B cell (primary cell): ENCODE results near the gene S1PR5. TPM values are rescaled to one million over a fixed set of nuclear protein-coding genes. Genes with fewer than 3 reads are reported as not detected.
A peak's percentile ranks its signal among the peaks of the same experiment; 100 is the strongest.

Experiments
- ATAC-seq: fragments of 200-7000 bp; cut with Tn5 transposase; one replicate; pipeline ENCODE4 v1.10.0; 2021; ENCODE audit warnings: low read depth, mild to moderate bottlenecking, moderate number of reproducible peaks, moderate library complexity
- CTCF ChIA-PET: fragments of 350-600 bp; sonication (Branson Sonifier 250); formaldehyde crosslinking; loops from one replicate; lab custom pipeline; 2021; ENCODE audit warnings: antibody characterized with exemption, inconsistent platforms; lab: Charles Lee
- POLR2A ChIA-PET: fragments of 350-600 bp; sonication (Branson Sonifier 250); formaldehyde crosslinking; loops from one replicate; lab custom pipeline; 2021; ENCODE audit warnings: antibody characterized with exemption; lab: Charles Lee
- DNase-seq: peaks from one replicate; pipeline ENCODE4 v3.0.0; 2013
- H2AFZ ChIP-seq: 2 replicates; pipeline ENCODE4 v1.6.1; 2012; ENCODE audit warnings: mild to moderate bottlenecking, low read depth, low read length; ENCODE audit not compliant: insufficient read depth, poor library complexity, severe bottlenecking
- H3K27ac ChIP-seq, 2 donors: 1 replicate in 1 of 2; 2 replicates in 1 of 2; pipeline ENCODE4 v1.5.1; 2012 to 2013; ENCODE audit warnings: low read length in 2 of 2, mild to moderate bottlenecking in 2 of 2, moderate library complexity in 1 of 2
- H3K27me3 ChIP-seq, 4 experiments: fragments of 200-600 bp in 1 of 4; sonication (generic) in 1 of 4; replicated peaks in 1 of 4; 1 replicate in 2 of 4; 2 replicates in 2 of 4; pipeline versions ENCODE4 v1.6.1 to v1.7.0; 2013 to 2016; ENCODE audit warnings: low read length in 3 of 4, mild to moderate bottlenecking in 2 of 4, mixed read lengths in 1 of 4, moderate library complexity in 1 of 4; ENCODE audit not compliant: insufficient read depth in 4 of 4, control insufficient read depth in 3 of 4; ENCODE audit errors: control extremely low read depth in 1 of 4
- H3K36me3 ChIP-seq, 2 experiments: replicated peaks in 1 of 2; 1 replicate in 1 of 2; 2 replicates in 1 of 2; pipeline versions ENCODE4 v1.6.1 to v1.7.1; 2013; ENCODE audit warnings: low read length in 1 of 2; ENCODE audit not compliant: insufficient read depth in 2 of 2, control insufficient read depth in 1 of 2; ENCODE audit errors: control extremely low read depth in 1 of 2, extremely low read depth in 1 of 2
- H3K4me1 ChIP-seq, 2 donors: fragments of 200-600 bp in 1 of 2; sonication (generic) in 1 of 2; 1 replicate in 1 of 2; 2 replicates in 1 of 2; pipeline versions ENCODE4 v1.5.1 to v1.6.1; 2013 to 2017; ENCODE audit warnings: low read length in 2 of 2; ENCODE audit not compliant: control insufficient read depth in 2 of 2, insufficient read depth in 2 of 2
- H3K4me2 ChIP-seq: replicated peaks from 2 replicates; pipeline ENCODE3; 2012; ENCODE audit warnings: mild to moderate bottlenecking, low read depth, low read length; ENCODE audit not compliant: poor library complexity, severe bottlenecking
- H3K4me3 ChIP-seq, 5 experiments: fragments of 200-600 bp in 1 of 5; sonication (generic) in 1 of 5; 1 replicate in 3 of 5; 2 replicates in 2 of 5; pipeline versions ENCODE4 v1.5.1 to v1.7.0; 2011 to 2016; ENCODE audit warnings: low read length in 4 of 5, mild to moderate bottlenecking in 4 of 5, low read depth in 2 of 5, control low read depth in 1 of 5, moderate library complexity in 1 of 5; ENCODE audit not compliant: insufficient read depth in 1 of 5; ENCODE audit errors: control extremely low read depth in 1 of 5, extremely low read depth in 1 of 5
- H3K79me2 ChIP-seq: fragments of 200-600 bp; sonication (generic); one replicate; pipeline ENCODE4 v1.6.0; 2016; ENCODE audit warnings: low read length; ENCODE audit not compliant: control insufficient read depth, insufficient read depth
- H3K9ac ChIP-seq: fragments of 200-600 bp; sonication (generic); 2 replicates; pipeline ENCODE4 v1.6.1; 2017; ENCODE audit warnings: mild to moderate bottlenecking, low read length, moderate library complexity
- H3K9me3 ChIP-seq, 3 donors: one replicate each; pipeline versions ENCODE4 v1.6.1 to v1.7.1; 2013; ENCODE audit warnings: low read length in 2 of 3; ENCODE audit not compliant: control insufficient read depth in 2 of 3, insufficient read depth in 1 of 3; ENCODE audit errors: control extremely low read depth in 1 of 3
- H4K20me1 ChIP-seq: 2 replicates; pipeline ENCODE4 v1.6.0; 2012; ENCODE audit warnings: mild to moderate bottlenecking, low read length; ENCODE audit not compliant: insufficient read depth, control insufficient read depth, poor library complexity, severe bottlenecking
- H3K27ac Mint-ChIP-seq: one replicate; pipeline ENCODE4 v1.8.0; 2021; ENCODE audit warnings: mixed read lengths
- H3K27me3 Mint-ChIP-seq: one replicate; pipeline ENCODE4 v1.8.0; 2021; ENCODE audit warnings: mixed read lengths
- H3K4me1 Mint-ChIP-seq: one replicate; pipeline ENCODE4 v1.8.0; 2021; ENCODE audit warnings: mixed read lengths
- H3K4me3 Mint-ChIP-seq: one replicate; pipeline ENCODE4 v1.8.0; 2021; ENCODE audit warnings: mixed read lengths
- H3K9me3 Mint-ChIP-seq: one replicate; pipeline ENCODE4 v1.8.0; 2022; ENCODE audit warnings: mixed read lengths; ENCODE audit not compliant: insufficient read depth
- CTCF ChIP-seq: fragments of 200-600 bp; IDR thresholded peaks from one replicate; pipeline ENCODE4 v1.8.0; 2022; ENCODE audit warnings: antibody characterized with exemption, mild to moderate bottlenecking
- EZH2 ChIP-seq: IDR thresholded peaks from 2 replicates; pipeline ENCODE4 v1.6.1; 2012; ENCODE audit warnings: borderline replicate concordance, low read depth, mild to moderate bottlenecking, moderate library complexity, low read length; ENCODE audit not compliant: insufficient read depth, poor library complexity, severe bottlenecking
- WGBS: methylation state at CpG from one replicate; pipeline ENCODE4 v1.1.5; 2013; ENCODE audit warnings: missing lambda C conversion rate; ENCODE audit not compliant: insufficient coverage; 5-methylcytosine and 5-hydroxymethylcytosine counted together
- intact Hi-C: fragments of 100-400 bp; cut with micrococcal nuclease; formaldehyde crosslinking; loops from one replicate; pipeline ENCODE4 v1.10.0; 2022
- polyA plus RNA-seq: library from polyadenylated mRNA; depleted of rRNA; stranded (reverse); fragments of >200 nt; gene quantifications from 2 replicates; pipeline ENCODE4 v1.2.3, GENCODE V29; 2012
- total RNA-seq, 2 donors: library from RNA; stranded (reverse); fragments of 120-200 nt in 1 of 2; gene quantifications; 1 replicate in 1 of 2; 2 replicates in 1 of 2; pipeline versions ENCODE4 v1.2.3 to v1.2.4, GENCODE V29; 2013 to 2022

The S1PR5 gene
- total and polyA plus RNA-seq, 2 donors (not counting 1 experiment from before 2014, with no cell fraction given), result 0.27 to 0.67 TPM

GRCh38 chr19:10565567-10566407 lies 48.5 kb upstream of the S1PR5 start, which contains the start of gene KRI1:
KRI1 (minus strand) TSS chr19:10566010; CDS start chr19:10565999, 11 bp downstream.
- intact Hi-C loops, result loop anchor here (1.0 to 5.0 kb wide), 5 partner anchors 11 to 148 kb away; partner anchors contain the start of genes ATG4D and ILF3
- H3K4me1 Mint-ChIP-seq, result peaks cover 44% of the 10 kb centered on the region
- peaks cover 28 to 41% of the 10 kb centered on the region in 2 donors for H3K4me1 ChIP-seq

More at GRCh38 chr19:10565567-10566407, 48.5 kb upstream of the S1PR5 start, which contains the start of gene KRI1:
- peaks cover 49% of the 10 kb centered on the region for H3K79me2 ChIP-seq
- ChIA-PET CTCF (interaction anchor here (0.8 to 12.0 kb wide), 10 partner anchors 10 to 296 kb away, joined by 3 to 102 read pairs (median 4); partner anchors contain the start of gene CDC37), POLR2A (interaction anchor here (0.6 to 2.2 kb wide), 12 partner anchors 10 to 269 kb away, joined by 3 to 26 read pairs (median 4); partner anchors contain the start of genes ATG4D and KEAP1)
- WGBS, result under 1% methylated on average over 91 of the region's 94 CpGs
- Mint-ChIP-seq H3K27me3 (no peaks in the 10 kb centered on the region), H3K4me3 (peak within 1 kb of the TSS; percentile 95), H3K27ac (peak within 1 kb of the TSS; percentile 96), H3K9me3 (no peaks in the 10 kb centered on the region)
- peak within 1 kb of the TSS; percentile 87 for H3K9ac ChIP-seq
- H3K27ac ChIP-seq, result peak within 1 kb of the TSS; percentile 87 to 88
- H3K4me2 ChIP-seq, result peak within 1 kb of the TSS; percentile 82
- DNase-seq (peak; percentile 100), ATAC-seq (peak; percentile 63)
- H3K36me3 ChIP-seq, result peaks cover 2 to 18% of the 10 kb centered on the region in 2 experiments
- peak within 1 kb of the TSS; percentile 67 for H2AFZ ChIP-seq
- no peaks in the 10 kb centered on the region for H3K9me3 ChIP-seq
- TF ChIP-seq EZH2, result no peak
- TF ChIP-seq CTCF, result peak; percentile 51
- H3K27me3 ChIP-seq, result no peaks in the 10 kb centered on the region
- peak within 1 kb of the TSS; percentile 92 to 99 (median 97) for H3K4me3 ChIP-seq
- H4K20me1 ChIP-seq, result peaks cover 44% of the 10 kb centered on the region
